ENCODE results near the gene TULP1. TPM values are rescaled to one million over a fixed set of nuclear protein-coding genes. Genes with fewer than 3 reads are reported as not detected.

TULP1 gene
- total RNA-seq (2022): not detected in 2 replicates
- Bru-seq, nascent RNA: not detected
- not detected for BruChase-seq, experiment 1, labeled RNA remaining after a 6-hour chase
- not detected for BruChase-seq, experiment 2, labeled RNA remaining after a 2-hour chase
- long read RNA-seq: 0 reads

DNA sequence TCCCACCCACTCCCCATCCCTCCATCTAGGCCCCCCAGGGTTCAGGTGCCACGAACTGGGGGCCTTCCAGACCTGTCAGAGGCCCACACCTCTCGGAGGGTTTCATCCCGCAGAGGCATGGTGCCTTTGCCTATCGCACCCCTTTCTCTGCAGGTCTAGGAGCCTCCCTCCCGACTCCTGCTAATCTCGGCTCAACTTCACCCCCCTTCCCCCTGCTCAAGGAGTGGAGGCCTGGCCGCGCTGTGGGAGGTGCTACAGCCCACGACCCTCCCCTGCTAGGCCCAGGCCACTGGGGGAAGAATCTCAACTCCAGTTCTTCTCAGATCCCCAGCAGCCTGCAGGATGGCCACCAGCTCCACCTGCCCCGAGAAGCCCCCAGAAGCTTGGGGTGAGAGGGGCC, at the start of gene TULP1:
Gene TULP1, minus strand, starts transcription at position 157 of the 400 bp plus-strand sequence. Its CDS starts 38 bp downstream, at position 119.
- H3K9me3 Mint-ChIP-seq (ENCODE audit: low read depth, unreplicated experiment): no peaks in the 10 kb centered on the region
- intact Hi-C loops (cut with micrococcal nuclease; ENCODE audit: unreplicated experiment): no loop called here
- CTCF ChIA-PET: no interaction called here
- H3K4me1 Mint-ChIP-seq (ENCODE audit: low read depth, unreplicated experiment): no peaks in the 10 kb centered on the region
- no peak within 1 kb of the TSS for H3K4me3 Mint-ChIP-seq (ENCODE audit: low read depth, unreplicated experiment)
- peaks cover 46% of the 10 kb centered on the region for H3K27me3 Mint-ChIP-seq (ENCODE audit: unreplicated experiment)
- no peak for TF ChIP-seq CTCF (IDR thresholded peaks at IDR 0.05; ENCODE audit: unreplicated experiment)
- H3K27ac Mint-ChIP-seq (ENCODE audit: unreplicated experiment): no peak within 1 kb of the TSS
- no TSS peak for BruUV-seq (replicated peaks)
- H3K36me3 Mint-ChIP-seq (ENCODE audit: insufficient read depth, unreplicated experiment): no peaks in the 10 kb centered on the region
- no peak for DNase-seq

- no peak overlapping the region for H3K27ac Mint-ChIP-seq (ENCODE audit: unreplicated experiment)
- peaks cover 80% of the 10 kb centered on the region for H3K27me3 Mint-ChIP-seq (ENCODE audit: unreplicated experiment)
- peaks cover 8% of the 10 kb centered on the region for H3K4me1 Mint-ChIP-seq (ENCODE audit: low read depth, unreplicated experiment)
- no peak overlapping the region for H3K4me3 Mint-ChIP-seq (ENCODE audit: low read depth, unreplicated experiment)
- no peak for TF ChIP-seq CTCF (IDR thresholded peaks at IDR 0.05; ENCODE audit: unreplicated experiment)
- no peaks in the 10 kb centered on the region for H3K36me3 Mint-ChIP-seq (ENCODE audit: insufficient read depth, unreplicated experiment)
- DNase-seq: no peak
- peaks cover 4% of the 10 kb centered on the region for H3K9me3 Mint-ChIP-seq (ENCODE audit: low read depth, unreplicated experiment)
- CTCF ChIA-PET: interaction anchor here (1.1 kb wide), 1 partner anchor 63 kb away, joined by 3 read pairs; no protein-coding TSS in a partner anchor
- no TSS peak for BruUV-seq (replicated peaks)
- intact Hi-C loops (cut with micrococcal nuclease; ENCODE audit: unreplicated experiment): no loop called here
These were observed 49.4 kb upstream of the TULP1 start for GRCh38 chr6:35562060-35562459.

DNA sequence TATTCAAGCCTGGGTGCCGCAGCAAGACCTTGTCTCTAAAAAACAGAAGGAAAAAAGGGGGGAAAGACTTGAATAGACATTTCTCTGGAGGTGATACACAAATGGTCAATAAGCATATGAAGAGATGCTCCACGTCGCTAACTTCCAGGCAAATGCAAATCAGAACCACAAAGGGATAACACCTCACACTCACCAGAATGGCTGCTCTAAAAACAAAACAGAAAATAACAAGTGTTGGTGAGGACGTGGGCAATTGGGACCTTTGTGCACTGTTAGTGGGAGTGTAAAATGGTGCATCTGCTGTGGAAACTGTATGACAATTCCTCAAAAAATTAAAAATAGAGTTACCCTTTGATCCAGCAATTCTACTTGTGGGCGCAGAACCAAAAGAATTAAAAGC, 48.4 kb upstream of the TULP1 start:
- Mint-ChIP-seq H3K9me3 (ENCODE audit: low read depth, unreplicated experiment) (no peaks in the 10 kb centered on the region), H3K36me3 (ENCODE audit: insufficient read depth, unreplicated experiment) (no peaks in the 10 kb centered on the region), H3K27ac (ENCODE audit: unreplicated experiment) (no peak overlapping the region), H3K27me3 (ENCODE audit: unreplicated experiment) (peaks cover 71% of the 10 kb centered on the region), H3K4me1 (ENCODE audit: low read depth, unreplicated experiment) (peaks cover 8% of the 10 kb centered on the region), H3K4me3 (ENCODE audit: low read depth, unreplicated experiment) (no peak overlapping the region)
- no TSS peak for BruUV-seq (replicated peaks)
- no peak for TF ChIP-seq CTCF (IDR thresholded peaks at IDR 0.05; ENCODE audit: unreplicated experiment)
- DNase-seq: no peak
- CTCF ChIA-PET: interaction anchor here (0.6 to 1.1 kb wide), 3 partner anchors 15 to 256 kb away, joined by 3 to 4 read pairs (median 3); no protein-coding TSS in a partner anchor
- intact Hi-C loops (cut with micrococcal nuclease; ENCODE audit: unreplicated experiment): no loop called here

DNA sequence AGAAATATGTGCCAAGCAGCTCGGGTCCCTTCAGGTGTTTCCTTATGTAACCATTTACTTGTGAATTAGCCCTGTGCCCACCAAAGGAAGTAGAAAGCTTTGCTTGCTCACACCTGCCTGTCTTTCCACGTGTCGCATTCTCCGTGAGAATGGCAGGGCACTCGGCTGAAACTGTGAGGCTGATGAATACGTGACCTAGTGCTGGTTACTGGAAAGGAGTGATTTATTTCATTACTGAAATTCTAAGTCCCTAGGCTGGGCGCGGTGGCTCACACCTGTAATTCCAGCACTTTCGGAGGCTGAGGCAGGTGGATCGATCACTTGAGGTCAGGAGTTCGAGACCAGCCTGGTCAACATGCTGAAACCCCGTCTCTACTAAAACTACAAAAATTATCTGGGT, 45.9 kb upstream of the TULP1 start:
- Mint-ChIP-seq H3K4me1 (ENCODE audit: low read depth, unreplicated experiment) (peaks cover 8% of the 10 kb centered on the region), H3K27ac (ENCODE audit: unreplicated experiment) (no peak overlapping the region), H3K9me3 (ENCODE audit: low read depth, unreplicated experiment) (no peaks in the 10 kb centered on the region), H3K36me3 (ENCODE audit: insufficient read depth, unreplicated experiment) (no peaks in the 10 kb centered on the region), H3K27me3 (ENCODE audit: unreplicated experiment) (peaks cover 59% of the 10 kb centered on the region), H3K4me3 (ENCODE audit: low read depth, unreplicated experiment) (no peak overlapping the region)
- intact Hi-C loops (cut with micrococcal nuclease; ENCODE audit: unreplicated experiment): loop anchor here (10.0 kb wide), 1 partner anchor 264 kb away; the partner anchor contains the start of gene DEF6
- no peak for TF ChIP-seq CTCF (IDR thresholded peaks at IDR 0.05; ENCODE audit: unreplicated experiment)
- CTCF ChIA-PET: interaction anchor here (0.5 kb wide), 1 partner anchor 118 kb away, joined by 3 read pairs; no protein-coding TSS in a partner anchor
- BruUV-seq (replicated peaks): no TSS peak
- no peak for DNase-seq
